Measurements from ENCODE around the gene RAI1. TPM values are rescaled to one million over a fixed set of nuclear protein-coding genes. Genes with fewer than 3 reads are reported as not detected.

The RAI1 gene
- total RNA-seq, 2 experiments from 2014 or later = 17.1 to 49.4 TPM

DNA sequence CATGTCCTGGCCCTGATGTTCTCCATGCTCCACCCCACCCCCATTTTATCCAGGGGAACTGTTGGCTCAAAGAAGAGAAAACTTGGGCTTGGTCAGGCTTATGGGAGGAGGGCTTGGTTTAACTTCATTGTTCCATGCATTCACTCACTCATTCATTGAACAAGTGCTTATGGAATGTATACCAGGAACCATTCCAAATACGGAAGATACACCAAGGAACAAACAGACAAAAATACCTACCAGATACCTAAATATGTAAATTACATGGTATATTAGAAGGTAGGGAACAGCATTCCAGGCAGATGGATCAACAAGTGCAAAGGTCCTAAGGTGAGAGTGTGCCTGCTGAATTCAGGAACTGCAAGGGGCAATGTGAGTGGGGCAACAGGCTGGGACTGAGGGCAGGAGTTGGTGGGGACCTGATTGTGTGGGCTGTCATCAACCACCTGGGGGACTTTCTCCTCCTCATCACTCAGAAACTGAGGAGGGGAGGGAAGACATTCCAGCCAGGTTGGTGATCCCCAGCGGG is 39.9 kb downstream of the RAI1 start:
- Histone ChIP-seq H3K4me2 (ENCODE audit: low read length) (no peak overlapping the region), H3K9me2 (ENCODE audit: insufficient read depth, low read length) (no peaks in the 10 kb centered on the region), H3K27ac (ENCODE audit: low read depth, low read length, poor library complexity, severe bottlenecking) (no peak overlapping the region), H3K4me1 (ENCODE audit: insufficient read depth, low read length, poor library complexity, severe bottlenecking) (peaks cover 13% of the 10 kb centered on the region), H4K20me1 (ENCODE audit: insufficient read depth, low read length) (no peaks in the 10 kb centered on the region), H3K4me3 (ENCODE audit: low read depth, low read length, poor library complexity, severe bottlenecking) (no peak overlapping the region), H2AFZ (ENCODE audit: low read length) (no peak overlapping the region), H3K79me2 (ENCODE audit: insufficient read depth, low read depth, low read length) (no peaks in the 10 kb centered on the region), H3K9me3 (ENCODE audit: low read length) (no peaks in the 10 kb centered on the region), H3K36me3 (ENCODE audit: insufficient read depth, low read length) (no peaks in the 10 kb centered on the region)
- POLR2A ChIA-PET = no interaction called here
- BruUV-seq (replicated peaks) = no TSS peak
- CTCF ChIA-PET (ENCODE audit: unreplicated experiment) = no interaction called here
- DNase-seq (ENCODE audit: low spot score) = no peak
- intact Hi-C loops (cut with micrococcal nuclease; ENCODE audit: unreplicated experiment) = no loop called here
- TF ChIP-seq, protein P1, sequence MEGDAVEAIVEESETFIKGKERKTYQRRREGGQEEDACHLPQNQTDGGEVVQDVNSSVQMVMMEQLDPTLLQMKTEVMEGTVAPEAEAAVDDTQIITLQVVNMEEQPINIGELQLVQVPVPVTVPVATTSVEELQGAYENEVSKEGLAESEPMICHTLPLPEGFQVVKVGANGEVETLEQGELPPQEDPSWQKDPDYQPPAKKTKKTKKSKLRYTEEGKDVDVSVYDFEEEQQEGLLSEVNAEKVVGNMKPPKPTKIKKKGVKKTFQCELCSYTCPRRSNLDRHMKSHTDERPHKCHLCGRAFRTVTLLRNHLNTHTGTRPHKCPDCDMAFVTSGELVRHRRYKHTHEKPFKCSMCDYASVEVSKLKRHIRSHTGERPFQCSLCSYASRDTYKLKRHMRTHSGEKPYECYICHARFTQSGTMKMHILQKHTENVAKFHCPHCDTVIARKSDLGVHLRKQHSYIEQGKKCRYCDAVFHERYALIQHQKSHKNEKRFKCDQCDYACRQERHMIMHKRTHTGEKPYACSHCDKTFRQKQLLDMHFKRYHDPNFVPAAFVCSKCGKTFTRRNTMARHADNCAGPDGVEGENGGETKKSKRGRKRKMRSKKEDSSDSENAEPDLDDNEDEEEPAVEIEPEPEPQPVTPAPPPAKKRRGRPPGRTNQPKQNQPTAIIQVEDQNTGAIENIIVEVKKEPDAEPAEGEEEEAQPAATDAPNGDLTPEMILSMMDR (conservative IDR thresholded peaks at IDR 0.05; ENCODE audit: low read length) = no peak
- TF ChIP-seq EZH2phosphoT487 (IDR thresholded peaks at IDR 0.05; ENCODE audit: borderline replicate concordance, low read depth, low read length) = no peak

DNA sequence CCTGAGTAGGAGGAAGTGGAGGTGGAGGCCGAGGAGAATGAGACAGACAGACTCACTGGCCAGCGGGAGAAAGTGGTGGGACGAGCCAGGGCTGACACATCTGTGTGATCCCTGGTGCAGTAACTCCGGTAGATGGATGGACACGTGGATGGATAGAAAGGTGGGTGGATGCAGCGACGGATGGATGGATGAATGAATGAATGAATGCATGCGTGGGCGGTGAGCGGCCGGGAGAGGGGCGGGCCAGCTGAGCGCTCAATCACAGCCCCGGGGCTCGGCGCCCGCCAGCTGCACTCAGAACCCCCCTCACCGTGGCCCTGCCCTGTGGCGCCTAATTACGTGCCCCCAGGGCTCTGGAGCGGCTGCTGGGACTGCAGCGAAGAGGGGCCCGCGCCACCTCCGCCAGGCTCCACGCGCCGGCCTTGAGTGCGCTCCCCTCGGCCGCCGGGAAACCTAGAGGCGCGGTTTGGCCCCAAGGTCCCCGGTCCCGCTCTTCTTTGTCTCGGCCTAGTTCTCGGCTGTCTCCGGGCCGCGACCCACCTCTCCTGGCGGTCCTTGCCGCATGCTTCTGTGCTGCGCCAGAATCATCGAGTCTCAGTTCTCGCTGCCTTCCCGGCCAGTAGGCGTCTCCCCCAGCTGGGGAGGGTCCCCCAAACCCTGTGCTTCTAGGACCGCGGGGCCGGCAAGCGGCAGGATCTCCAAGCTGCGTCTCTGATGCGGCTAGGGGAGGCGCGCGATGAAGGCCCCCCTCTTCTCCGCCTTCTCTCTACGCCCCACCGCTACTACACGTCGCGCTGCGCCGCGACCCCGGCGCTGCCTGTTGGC is 41.0 kb downstream of the RAI1 start:
- Histone ChIP-seq H3K4me3 (ENCODE audit: low read depth, low read length, poor library complexity, severe bottlenecking) (no peak overlapping the region), H3K27ac (ENCODE audit: low read depth, low read length, poor library complexity, severe bottlenecking) (no peak overlapping the region), H3K4me1 (ENCODE audit: insufficient read depth, low read length, poor library complexity, severe bottlenecking) (peaks cover 21% of the 10 kb centered on the region), H3K9me2 (ENCODE audit: insufficient read depth, low read length) (no peaks in the 10 kb centered on the region), H3K4me2 (ENCODE audit: low read length) (no peak overlapping the region), H3K9me3 (ENCODE audit: low read length) (no peaks in the 10 kb centered on the region), H3K36me3 (ENCODE audit: insufficient read depth, low read length) (peaks cover 6% of the 10 kb centered on the region; the same call in 1 of the 2 replicates), H3K79me2 (ENCODE audit: insufficient read depth, low read depth, low read length) (no peaks in the 10 kb centered on the region), H4K20me1 (ENCODE audit: insufficient read depth, low read length) (no peaks in the 10 kb centered on the region), H2AFZ (ENCODE audit: low read length) (no peak overlapping the region)
- CTCF ChIA-PET (ENCODE audit: unreplicated experiment) = interaction anchor here (0.6 kb wide), 1 partner anchor 208 kb away, joined by 3 read pairs; no protein-coding TSS in a partner anchor
- BruUV-seq (replicated peaks) = no TSS peak
- intact Hi-C loops (cut with micrococcal nuclease; ENCODE audit: unreplicated experiment) = no loop called here
- no peak for DNase-seq (ENCODE audit: low spot score)
- POLR2A ChIA-PET = no interaction called here
- TF ChIP-seq, protein P1 (conservative IDR thresholded peaks at IDR 0.05; ENCODE audit: low read length) = no peak
- no peak for TF ChIP-seq EZH2phosphoT487 (IDR thresholded peaks at IDR 0.05; ENCODE audit: borderline replicate concordance, low read depth, low read length)

DNA sequence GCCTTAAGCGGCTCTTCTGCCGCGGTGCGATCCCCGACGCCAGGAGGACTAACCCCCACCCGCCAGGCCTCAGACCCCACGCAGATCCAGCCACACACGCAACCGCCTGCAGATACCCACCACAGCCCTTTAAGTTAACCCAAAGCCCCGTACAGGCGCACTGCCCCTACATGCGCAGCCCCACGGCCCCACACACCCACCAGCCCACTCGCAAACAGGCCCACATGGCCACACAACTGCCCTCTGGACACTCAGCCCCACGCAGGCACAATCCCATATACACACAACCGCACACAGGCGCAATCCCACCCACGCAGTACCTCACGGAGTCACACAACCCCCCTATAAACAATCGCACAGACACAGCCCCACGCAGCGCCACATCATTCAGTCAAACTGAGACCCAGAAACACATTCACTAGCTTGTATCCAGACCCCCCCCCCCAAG is 41.7 kb downstream of the RAI1 start:
- H2AFZ ChIP-seq (ENCODE audit: low read length) = no peak overlapping the region
- H3K27ac ChIP-seq (ENCODE audit: low read depth, low read length, poor library complexity, severe bottlenecking) = no peak overlapping the region
- no peak overlapping the region for H3K4me3 ChIP-seq (ENCODE audit: low read depth, low read length, poor library complexity, severe bottlenecking)
- ChIA-PET POLR2A (no interaction called here), CTCF (ENCODE audit: unreplicated experiment) (interaction anchor here (0.6 kb wide), 1 partner anchor 207 kb away, joined by 3 read pairs; no protein-coding TSS in a partner anchor)
- intact Hi-C loops (cut with micrococcal nuclease; ENCODE audit: unreplicated experiment) = no loop called here
- DNase-seq (ENCODE audit: low spot score) = no peak
- no peaks in the 10 kb centered on the region for H3K9me3 ChIP-seq (ENCODE audit: low read length)
- peaks cover 21% of the 10 kb centered on the region for H3K4me1 ChIP-seq (ENCODE audit: insufficient read depth, low read length, poor library complexity, severe bottlenecking)
- no peak overlapping the region for H3K4me2 ChIP-seq (ENCODE audit: low read length)
- H4K20me1 ChIP-seq (ENCODE audit: insufficient read depth, low read length) = no peaks in the 10 kb centered on the region
- BruUV-seq (replicated peaks) = no TSS peak
- TF ChIP-seq, protein P1 (conservative IDR thresholded peaks at IDR 0.05; ENCODE audit: low read length) = no peak
- no peak for TF ChIP-seq EZH2phosphoT487 (IDR thresholded peaks at IDR 0.05; ENCODE audit: borderline replicate concordance, low read depth, low read length)
- H3K36me3 ChIP-seq (ENCODE audit: insufficient read depth, low read length) = peaks cover 9% of the 10 kb centered on the region; the same call in 1 of the 2 replicates
- no peaks in the 10 kb centered on the region for H3K9me2 ChIP-seq (ENCODE audit: insufficient read depth, low read length)
- H3K79me2 ChIP-seq (ENCODE audit: insufficient read depth, low read depth, low read length) = no peaks in the 10 kb centered on the region

Measured in OCI-LY7 (cell line).